ENCODE measurements around the gene PHACTR4.

DNA sequence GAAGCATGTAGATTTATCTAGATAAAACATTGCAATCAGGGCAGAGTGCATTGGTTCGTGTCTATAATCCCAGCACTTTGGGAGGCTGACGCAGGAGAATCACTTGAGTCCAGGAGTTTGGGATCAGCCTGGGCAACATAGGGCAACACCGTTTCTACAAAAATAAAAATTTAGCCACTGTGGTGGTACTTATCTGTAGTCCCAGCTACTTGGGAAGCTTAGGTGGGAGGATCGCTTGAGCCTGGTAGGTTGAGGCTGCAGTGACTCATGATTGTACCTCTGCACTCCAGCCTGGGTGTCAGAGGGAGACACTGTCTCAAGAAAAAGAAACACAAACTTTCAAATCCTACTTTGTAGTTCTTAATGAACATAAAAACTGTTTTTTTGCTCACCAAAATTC is 72.1 kb downstream of the PHACTR4 start:
- TF ChIP-seq, protein P1, sequence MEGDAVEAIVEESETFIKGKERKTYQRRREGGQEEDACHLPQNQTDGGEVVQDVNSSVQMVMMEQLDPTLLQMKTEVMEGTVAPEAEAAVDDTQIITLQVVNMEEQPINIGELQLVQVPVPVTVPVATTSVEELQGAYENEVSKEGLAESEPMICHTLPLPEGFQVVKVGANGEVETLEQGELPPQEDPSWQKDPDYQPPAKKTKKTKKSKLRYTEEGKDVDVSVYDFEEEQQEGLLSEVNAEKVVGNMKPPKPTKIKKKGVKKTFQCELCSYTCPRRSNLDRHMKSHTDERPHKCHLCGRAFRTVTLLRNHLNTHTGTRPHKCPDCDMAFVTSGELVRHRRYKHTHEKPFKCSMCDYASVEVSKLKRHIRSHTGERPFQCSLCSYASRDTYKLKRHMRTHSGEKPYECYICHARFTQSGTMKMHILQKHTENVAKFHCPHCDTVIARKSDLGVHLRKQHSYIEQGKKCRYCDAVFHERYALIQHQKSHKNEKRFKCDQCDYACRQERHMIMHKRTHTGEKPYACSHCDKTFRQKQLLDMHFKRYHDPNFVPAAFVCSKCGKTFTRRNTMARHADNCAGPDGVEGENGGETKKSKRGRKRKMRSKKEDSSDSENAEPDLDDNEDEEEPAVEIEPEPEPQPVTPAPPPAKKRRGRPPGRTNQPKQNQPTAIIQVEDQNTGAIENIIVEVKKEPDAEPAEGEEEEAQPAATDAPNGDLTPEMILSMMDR (IDR thresholded peaks at IDR 0.05; ENCODE audit: insufficient read depth, low read length): no peak
- TF ChIP-seq POLR2AphosphoS5 (IDR thresholded peaks at IDR 0.05; ENCODE audit: low read depth) (no peak), GABPA (IDR thresholded peaks at IDR 0.05; ENCODE audit: low read depth) (no peak)
- TF ChIP-seq, protein P2, sequence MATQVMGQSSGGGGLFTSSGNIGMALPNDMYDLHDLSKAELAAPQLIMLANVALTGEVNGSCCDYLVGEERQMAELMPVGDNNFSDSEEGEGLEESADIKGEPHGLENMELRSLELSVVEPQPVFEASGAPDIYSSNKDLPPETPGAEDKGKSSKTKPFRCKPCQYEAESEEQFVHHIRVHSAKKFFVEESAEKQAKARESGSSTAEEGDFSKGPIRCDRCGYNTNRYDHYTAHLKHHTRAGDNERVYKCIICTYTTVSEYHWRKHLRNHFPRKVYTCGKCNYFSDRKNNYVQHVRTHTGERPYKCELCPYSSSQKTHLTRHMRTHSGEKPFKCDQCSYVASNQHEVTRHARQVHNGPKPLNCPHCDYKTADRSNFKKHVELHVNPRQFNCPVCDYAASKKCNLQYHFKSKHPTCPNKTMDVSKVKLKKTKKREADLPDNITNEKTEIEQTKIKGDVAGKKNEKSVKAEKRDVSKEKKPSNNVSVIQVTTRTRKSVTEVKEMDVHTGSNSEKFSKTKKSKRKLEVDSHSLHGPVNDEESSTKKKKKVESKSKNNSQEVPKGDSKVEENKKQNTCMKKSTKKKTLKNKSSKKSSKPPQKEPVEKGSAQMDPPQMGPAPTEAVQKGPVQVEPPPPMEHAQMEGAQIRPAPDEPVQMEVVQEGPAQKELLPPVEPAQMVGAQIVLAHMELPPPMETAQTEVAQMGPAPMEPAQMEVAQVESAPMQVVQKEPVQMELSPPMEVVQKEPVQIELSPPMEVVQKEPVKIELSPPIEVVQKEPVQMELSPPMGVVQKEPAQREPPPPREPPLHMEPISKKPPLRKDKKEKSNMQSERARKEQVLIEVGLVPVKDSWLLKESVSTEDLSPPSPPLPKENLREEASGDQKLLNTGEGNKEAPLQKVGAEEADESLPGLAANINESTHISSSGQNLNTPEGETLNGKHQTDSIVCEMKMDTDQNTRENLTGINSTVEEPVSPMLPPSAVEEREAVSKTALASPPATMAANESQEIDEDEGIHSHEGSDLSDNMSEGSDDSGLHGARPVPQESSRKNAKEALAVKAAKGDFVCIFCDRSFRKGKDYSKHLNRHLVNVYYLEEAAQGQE (IDR thresholded peaks at IDR 0.05; ENCODE audit: insufficient replicate concordance, low read depth): no peak

Measured in HL-60 (cell line).